ENCODE measurements around the gene APOB.

GRCh38 chr2:20977520-20978180 lies 66.2 kb downstream of the APOB start:
- TF ChIP-seq CTCF (IDR thresholded peaks at IDR 0.05; ENCODE audit: low read depth, low read length, poor library complexity, severe bottlenecking) (no peak), EZH2phosphoT487 (IDR thresholded peaks at IDR 0.05; ENCODE audit: borderline replicate concordance, low read length) (no peak)

Measured in DOHH2 (cell line).